H1 (cell line): ENCODE data around the gene USP10. TPM values are rescaled to one million over a fixed set of nuclear protein-coding genes. Genes with fewer than 3 reads are reported as not detected.

ENCODE experiments used
- CBX5 ChIP-seq: fragments of 300-800, 300-1000 bp; sonication (generic); IDR thresholded peaks from 2 replicates; pipeline ENCODE4 v1.7.1; 2016; ENCODE audit warnings: antibody characterized with exemption, low read length, low read depth
- HDAC2 ChIP-seq, 2 experiments: fragments of 300-600 bp in 1 of 2; sonication (generic) in 1 of 2; IDR thresholded peaks; 2 replicates each; pipeline ENCODE4 v1.6.1; 2011 to 2012; ENCODE audit warnings: low read depth in 2 of 2, low read length in 2 of 2, mild to moderate bottlenecking in 2 of 2, moderate library complexity in 2 of 2, borderline replicate concordance in 1 of 2, inconsistent platforms in 1 of 2
- HDAC6 ChIP-seq: IDR thresholded peaks from one replicate; pipeline ENCODE4 v1.7.1; 2012; ENCODE audit warnings: low read depth, mild to moderate bottlenecking, inconsistent platforms, low read length, moderate library complexity
- POU5F1 ChIP-seq: IDR thresholded peaks from 2 replicates; pipeline ENCODE4 v1.6.1; 2011; ENCODE audit warnings: low read depth, mild to moderate bottlenecking, low read length, moderate library complexity
- RNF2 ChIP-seq: fragments of 200-900, 300-1000 bp; sonication (generic); IDR thresholded peaks from 2 replicates; pipeline ENCODE4 v1.7.1; 2016; ENCODE audit warnings: borderline replicate concordance, low read depth, mild to moderate bottlenecking, antibody characterized with exemption, low read length; ENCODE audit not compliant: poor library complexity, severe bottlenecking; ENCODE audit errors: missing control alignments
- polyA plus RNA-seq, 7 experiments: library from polyadenylated mRNA; depleted of rRNA in 3 of 7; stranded (reverse) in 5 of 7; unstranded in 2 of 7; fragments of >200 nt in 5 of 7; fragments of 200-250 nt in 2 of 7; gene quantifications; 1 replicate in 5 of 7; 2 replicates in 1 of 7; 4 replicates in 1 of 7; pipeline versions ENCODE4 v1.2.1 to v1.2.3, GENCODE V29; 2011 to 2013; ENCODE audit warnings: missing spikeins in 2 of 7, mixed read lengths in 2 of 7
- total RNA-seq: library from RNA; stranded (reverse); fragmentation: NEBNext Ultra II Directional; extraction: Animal tissue kit (Norgen Biotek cat#: 25700); gene quantifications from 2 replicates; pipeline ENCODE4 v1.2.1, GENCODE V29; 2021

Gene USP10
- total and polyA plus RNA-seq, 2 of the 8 experiments (the other 6 are each of a cell fraction or from before 2014, with no cell fraction given): 171 to 195 TPM

DNA sequence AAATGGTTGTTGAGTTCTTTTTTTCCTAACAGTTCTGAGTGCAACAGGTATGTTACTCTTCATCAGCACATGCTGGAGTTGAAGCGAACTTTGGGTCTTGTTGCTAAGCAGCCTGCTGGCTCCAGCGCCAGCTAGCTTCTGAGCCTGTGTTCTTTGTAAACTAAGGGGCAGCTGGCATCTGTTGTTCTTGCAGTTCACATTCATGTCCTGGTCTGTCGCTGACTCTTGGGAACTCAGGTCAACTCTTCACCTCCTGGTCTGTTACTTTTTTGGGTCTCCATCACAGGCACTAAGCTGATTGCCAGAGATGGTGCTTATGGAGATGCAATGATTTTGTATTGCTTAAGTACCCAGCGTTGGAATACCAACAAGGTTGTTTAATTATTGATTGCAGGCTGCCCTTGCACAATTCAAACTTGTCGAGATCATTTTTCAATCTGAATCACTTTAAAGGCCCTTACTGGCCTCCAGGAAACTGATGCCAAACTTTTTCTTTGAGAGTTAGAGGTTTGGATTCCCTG, 40.9 kb downstream of the USP10 start (continued):
- TF ChIP-seq RNF2: no peak
- no peak for TF ChIP-seq HDAC6
- TF ChIP-seq HDAC2 (IDR thresholded peaks at IDR 0.05; ENCODE audit: borderline replicate concordance in 1 of 2, low read depth in 2 of 2, low read length in 2 of 2): no peak
- TF ChIP-seq CBX5: no peak
- TF ChIP-seq POU5F1: no peak
